H4 (cell line): ENCODE measurements around the gene TSBP1. TPM values are rescaled to one million over a fixed set of nuclear protein-coding genes. Genes with fewer than 3 reads are reported as not detected.

ENCODE experiments used
- DNase-seq: peaks from one replicate; pipeline ENCODE4 v3.0.0-alpha.2; 2015; ENCODE audit warnings: low spot score
- total RNA-seq: library from RNA; depleted of rRNA; stranded (reverse); fragments of >200 nt; shearing (Covaris generic); gene quantifications from 2 replicates; pipeline ENCODE4 v1.2.3, GENCODE V29; 2014; rRNA removed

TSBP1 gene
- total RNA-seq, result not detected in 2 replicates

DNA sequence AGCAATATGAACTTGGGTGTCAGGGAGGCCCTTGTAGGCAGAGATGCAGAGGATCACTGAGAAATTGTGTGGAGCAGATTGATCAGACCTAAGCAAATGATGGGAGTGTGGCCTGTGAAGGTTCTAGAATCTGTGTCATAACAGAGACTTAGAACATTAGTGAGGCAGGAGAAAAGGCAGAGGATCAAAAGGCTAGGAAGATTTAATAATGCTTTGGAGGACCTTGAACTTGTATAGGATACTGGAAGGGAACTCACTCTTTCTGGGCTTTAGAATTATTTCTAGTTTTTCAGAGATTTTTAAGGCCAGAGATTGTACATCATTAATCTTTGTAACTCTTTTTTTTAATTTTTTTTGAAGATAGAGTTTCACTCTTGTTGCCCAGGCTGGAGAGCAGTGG is at the start of gene TSBP1:
Gene TSBP1 (minus strand): TSS at position 101 of the 400 bp plus-strand sequence. CDS start 197 bp downstream, outside the sequence.
- DNase-seq, result no peak

- DNase-seq, result peak; percentile 41
Measured at GRCh38 chr6:32416036-32416435, 44.3 kb upstream of the TSBP1 start.

DNA sequence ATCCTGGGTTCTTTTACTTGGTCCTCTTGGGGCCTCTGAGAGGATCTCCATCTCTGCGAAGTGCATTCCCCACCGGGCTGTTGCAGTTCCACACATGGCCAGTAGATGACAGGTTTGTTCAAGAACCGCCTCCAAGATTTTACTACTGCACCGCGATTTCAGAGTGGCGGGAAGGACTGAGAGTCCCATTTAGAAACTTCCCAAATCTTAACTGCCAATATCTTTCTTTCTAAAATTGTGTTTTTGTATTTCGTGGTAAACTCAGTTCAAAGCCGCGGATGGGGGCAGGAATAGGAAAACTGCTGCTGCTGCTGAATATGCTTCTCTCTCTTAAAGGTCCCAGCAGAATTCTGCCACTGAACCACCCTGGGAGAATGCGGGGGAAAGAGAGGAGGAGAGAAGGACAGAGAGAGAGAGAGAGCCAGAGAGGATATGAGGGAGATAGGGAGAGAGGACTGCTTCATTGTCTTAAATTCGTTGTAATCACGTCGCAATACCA is 43.9 kb upstream of the TSBP1 start:
- peak; percentile 67 for DNase-seq

DNA sequence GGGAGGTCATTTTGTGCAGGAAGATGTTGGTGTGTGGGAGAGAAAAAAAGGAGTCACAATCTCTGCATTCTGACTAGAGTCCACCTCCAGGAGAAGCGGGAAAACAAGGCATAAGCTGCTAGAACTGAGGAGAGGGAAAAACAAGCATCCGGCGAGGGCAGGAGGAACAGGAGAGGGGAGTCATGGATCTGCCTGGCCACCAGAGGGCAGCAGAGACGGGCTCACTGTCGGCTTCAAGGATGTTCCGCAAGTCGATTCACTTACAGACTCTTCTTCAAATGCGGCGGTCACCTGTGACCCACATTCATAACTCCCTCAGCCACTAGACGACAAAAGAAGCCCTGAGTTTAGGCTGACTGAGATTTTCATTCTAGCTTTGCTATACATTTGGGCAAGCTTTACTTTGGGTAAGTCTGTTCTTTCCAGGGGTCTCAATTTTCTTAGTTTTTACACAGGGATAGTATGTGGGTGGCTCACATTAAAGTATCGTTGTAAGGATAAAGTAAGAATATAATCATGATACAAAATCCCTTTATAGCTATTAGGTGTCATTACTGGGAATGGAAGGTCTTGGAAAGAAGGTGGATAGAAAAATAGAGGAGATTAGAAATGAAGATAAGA is 41.8 kb upstream of the TSBP1 start:
- DNase-seq, result peak; percentile 69

- DNase-seq, result no peak
Measured at GRCh38 chr6:32411566-32412327, 40.0 kb upstream of the TSBP1 start.

DNA sequence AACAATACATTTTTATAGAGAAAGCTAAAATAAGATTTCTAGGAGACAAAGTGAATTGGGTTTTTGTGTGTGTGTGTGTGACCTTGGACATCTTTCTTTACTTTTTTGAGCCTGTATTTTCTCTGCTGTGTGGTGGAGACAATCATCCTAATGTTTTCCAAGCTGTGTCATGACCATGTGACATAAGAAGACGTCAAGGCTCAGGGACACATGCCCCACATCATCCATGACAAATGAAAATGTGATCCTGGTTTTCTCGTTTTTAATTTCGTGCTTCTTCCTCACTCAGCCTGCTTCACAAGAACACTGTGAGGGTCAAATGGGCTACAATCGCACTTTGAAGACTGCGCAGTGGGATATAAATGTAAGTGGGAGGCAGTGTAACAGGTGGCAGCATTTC is 39.2 kb upstream of the TSBP1 start:
- no peak for DNase-seq

DNA sequence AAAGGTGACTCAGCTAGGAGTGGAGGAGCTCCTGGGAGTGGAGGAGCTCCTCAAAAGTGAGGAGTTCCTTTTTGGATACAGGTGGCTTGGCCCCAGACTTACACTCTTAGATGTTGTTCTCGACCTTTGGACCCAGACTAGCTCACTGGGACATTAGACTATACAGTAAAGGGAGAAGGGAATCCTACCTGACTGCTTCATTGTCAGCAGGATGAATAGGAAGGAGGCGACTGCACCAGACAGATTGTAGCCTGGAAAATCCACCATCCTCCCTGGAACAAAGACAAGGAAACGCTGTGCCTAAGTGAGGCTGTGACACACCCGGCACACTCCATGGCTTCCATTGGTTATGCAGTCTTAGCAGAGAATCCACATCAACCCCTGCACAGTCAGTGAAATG is 35.2 kb upstream of the TSBP1 start, which contains the start of gene BTNL2:
Gene BTNL2 (minus strand): TSS at position 325 of the 400 bp plus-strand sequence. CDS start 58 bp downstream, at position 267.
- DNase-seq, result no peak

DNA sequence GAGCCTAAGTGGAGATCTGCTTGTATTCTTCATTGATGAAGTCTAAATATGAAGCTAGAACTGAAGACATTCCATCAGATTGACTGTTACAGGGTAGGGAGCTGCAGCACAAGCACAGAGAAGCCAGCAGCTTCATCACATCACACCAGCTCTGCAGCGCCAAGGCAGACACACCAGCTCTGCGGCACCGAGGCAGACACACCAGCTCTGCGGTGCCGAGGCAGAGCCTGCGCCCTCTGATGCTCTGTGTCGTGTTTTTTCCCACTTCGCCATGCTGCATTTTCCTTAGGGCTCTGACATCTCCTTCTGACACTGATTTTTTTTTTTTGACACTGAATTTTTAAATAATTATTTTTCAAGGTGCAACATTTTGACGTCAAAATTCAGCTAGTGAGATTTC is 34.5 kb upstream of the TSBP1 start:
- DNase-seq, result no peak

DNA sequence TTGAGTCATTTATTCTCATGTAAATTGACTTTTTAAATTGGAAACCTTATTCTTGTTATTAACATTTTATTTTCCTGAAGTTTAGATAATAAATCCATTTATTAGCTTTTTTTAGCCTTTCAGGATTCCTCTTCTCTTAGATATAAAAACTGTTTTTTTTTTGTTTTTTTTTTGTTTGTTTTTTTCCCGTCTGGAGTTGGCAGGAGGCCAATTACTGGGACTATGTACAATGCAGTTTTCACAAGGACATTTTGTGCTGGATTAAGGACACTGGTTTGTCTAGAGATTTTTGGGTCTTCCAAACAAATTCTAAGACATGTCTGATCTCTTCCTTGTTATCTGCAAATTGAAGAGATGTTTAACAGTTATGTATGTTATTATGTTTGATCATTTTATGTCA is 34.0 kb upstream of the TSBP1 start:
- no peak for DNase-seq

GRCh38 chr6:32402812-32403211 is 31.1 kb upstream of the TSBP1 start:
- no peak for DNase-seq

GRCh38 chr6:32401284-32401963 is 29.7 kb upstream of the TSBP1 start:
- no peak for DNase-seq

DNA sequence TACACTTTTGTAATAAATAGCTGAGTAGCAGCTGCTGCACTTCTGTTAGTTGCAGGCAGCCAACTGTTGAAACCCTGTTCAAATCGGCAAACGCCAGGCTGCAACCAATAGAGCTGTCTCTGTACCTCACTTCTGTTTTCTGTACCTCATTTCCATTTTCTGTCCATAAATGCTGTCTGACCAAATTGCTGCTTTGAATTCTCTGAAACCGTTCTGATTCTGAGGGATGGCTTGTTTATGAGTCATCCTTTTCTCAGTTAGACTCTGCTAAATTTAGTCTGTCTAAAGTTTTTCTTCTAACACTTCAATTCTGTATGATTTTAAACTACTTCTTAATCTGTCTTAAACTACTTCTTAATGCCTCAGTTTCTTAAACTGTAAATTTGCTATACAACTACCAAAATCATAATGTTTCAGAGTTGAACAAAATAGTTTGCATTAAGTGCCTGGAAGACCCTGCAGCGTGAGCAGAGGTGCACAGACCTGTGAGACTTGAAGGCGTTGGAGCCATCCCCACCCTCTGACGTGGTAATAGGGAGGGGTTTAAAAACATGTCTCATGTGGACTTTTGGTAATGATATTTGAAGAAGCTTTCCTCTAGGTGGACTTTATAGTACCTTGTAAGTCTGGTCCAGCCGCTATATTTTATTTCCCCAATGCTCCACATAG is 25.7 kb upstream of the TSBP1 start:
- DNase-seq, result no peak

DNA sequence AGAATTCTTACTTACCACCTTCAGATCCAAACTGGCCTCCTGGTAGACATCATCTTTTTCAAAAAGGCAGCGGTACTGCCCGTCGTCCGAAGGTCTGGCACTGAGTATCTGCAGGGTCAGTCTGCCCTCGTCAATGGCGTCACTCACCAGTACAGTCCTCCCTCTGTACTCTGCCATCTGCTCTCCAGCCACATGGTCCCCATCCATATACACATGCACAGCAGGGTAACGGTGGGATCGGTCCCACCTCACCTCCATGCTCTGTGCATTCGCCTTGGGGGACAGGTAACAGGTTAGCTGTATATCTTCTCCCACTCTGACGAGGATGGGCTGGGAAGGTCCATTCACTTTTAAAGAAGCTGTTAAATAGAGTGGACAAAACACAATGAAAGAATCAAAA is 24.3 kb upstream of the TSBP1 start:
- DNase-seq, result no peak

DNA sequence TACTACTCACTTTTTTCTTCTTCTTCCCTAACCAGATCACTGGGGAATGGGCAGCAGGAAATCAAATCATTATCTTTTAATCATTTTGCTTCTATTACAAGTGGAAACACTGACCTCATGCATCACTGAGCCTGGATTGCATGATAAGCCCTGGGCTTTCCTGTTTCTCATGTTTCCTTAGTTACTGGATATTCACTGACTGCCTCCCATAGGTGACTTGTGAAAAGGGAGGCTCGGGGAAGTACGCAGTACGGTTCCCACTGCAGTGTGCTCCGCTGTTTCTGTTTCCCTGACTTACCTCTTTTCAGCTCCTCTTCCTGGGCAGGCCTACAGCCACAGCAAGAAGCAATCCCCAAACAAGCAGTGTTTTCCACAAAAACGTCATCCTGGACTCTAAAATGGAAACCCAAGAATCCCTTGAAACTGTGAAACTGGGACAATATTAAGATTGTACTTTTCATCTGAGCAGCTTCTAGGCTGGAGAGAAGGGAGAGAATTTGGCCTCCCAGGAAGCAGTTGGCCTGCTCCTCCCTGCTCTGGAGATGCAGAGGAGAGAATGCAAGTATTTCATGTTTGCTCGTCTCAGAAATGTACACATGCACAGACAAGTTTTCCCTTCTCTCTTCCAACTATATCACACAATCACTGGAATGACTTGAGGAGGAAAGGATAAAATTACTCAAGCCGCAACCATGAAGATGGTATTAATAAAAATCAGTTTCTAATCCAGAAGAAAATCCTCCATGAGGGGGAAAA is 22.1 kb upstream of the TSBP1 start:
- DNase-seq, result peak; percentile 18

- DNase-seq, result no peak
Measured at GRCh38 chr6:32391505-32391904, 19.8 kb upstream of the TSBP1 start.

DNA sequence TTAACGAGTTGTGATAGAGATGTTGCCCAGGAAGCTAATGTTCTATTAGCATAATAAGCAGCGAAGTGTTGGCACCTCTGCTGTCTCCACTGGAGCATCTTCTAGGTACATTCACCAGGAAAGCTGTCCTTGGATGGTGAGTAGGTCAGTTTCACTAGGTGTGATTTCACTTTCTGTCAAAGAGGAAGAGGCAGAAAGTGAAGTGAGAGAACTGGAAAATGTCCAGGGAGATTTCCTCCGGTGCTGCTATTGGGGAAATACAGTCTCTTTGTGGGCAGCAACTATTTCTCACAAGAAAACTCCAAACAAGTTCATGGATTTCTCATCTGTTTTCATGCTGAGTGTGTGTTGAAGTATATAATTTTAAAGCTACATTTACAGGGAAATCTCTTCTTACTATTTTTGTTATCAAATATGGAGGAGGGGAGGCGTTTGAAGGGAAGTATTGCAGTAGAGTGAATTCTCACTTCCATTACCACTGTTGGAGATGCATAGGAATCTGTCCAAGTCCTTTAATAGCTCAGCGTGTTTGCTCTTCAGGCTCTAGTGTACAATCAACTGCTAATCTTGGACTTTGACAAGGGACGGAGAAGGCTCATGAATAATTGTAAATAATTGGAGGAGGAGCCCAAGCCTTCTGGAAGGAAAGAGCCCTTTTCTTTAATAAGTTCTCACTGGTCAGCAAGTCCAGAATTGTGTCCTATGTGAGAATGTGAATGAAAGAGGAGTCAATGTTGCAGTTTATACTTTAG is 16.1 kb upstream of the TSBP1 start:
- no peak for DNase-seq

- DNase-seq, result no peak
Measured at GRCh38 chr6:32386040-32386439, 14.3 kb upstream of the TSBP1 start.

DNA sequence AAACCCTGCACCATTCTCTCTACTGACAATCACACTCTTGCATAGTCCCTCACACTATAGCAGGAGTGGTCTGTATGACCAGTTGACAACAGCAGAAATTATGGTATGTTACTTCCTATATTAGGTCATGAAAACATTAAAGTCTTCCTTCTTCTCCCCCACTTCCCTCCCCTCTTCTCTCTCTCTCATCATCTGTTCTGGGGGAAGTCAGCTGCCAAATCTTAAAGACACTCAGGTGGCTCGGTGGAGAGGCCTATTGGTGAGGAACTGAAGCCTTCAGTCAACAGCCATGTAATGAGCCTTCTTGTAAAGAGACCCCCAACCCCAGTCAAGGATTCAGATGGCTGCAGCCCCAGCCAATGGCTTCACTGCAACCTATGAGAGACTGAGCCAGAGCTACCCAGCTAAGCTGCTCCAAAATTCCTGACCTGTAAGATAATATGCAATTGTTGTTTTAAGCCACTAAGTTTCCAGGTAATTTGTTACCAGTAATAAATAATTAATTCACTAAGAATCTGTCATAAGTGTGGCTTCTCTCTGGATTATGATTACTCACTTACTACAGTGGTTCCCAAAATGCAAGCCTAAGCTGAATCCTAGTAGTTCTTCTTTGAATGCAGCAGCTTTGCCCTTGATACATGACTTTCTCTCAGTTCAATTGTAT is 11.2 kb upstream of the TSBP1 start:
- DNase-seq, result no peak

DNA sequence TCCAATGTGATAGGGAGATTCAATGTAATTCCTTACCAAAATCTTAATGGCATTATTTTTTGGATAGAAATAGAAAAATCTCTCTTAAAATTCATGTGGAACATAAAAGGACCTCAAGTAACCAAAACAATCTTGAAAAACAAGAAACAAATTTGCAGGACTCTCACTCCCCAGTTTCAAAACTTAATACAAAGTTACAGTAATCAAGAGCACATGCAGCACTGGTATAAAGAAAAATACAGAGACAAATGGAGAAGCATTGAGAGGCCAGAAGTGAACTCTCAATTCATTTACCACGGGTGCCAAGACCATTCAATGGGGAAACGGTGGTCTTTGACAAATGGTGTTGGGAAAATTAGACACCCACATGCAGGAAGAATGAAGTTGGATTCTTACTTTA is 7.8 kb upstream of the TSBP1 start:
- no peak for DNase-seq
